GM13977 (cell line): Measurements from ENCODE around the gene WDR64.

Experiments used
- DNase-seq: peaks from one replicate; pipeline ENCODE4 v3.0.0; 2012; ENCODE audit warnings: low spot score
- CTCF ChIP-seq: IDR thresholded peaks from 2 replicates; pipeline ENCODE4 v1.5.1; 2012; ENCODE audit warnings: mild to moderate bottlenecking, control low read depth; ENCODE audit not compliant: insufficient read depth; ENCODE audit errors: extremely low read depth, missing control alignments
- in situ Hi-C: fragments of 300-500 bp; cut with MboI; formaldehyde crosslinking; loops from one replicate; pipeline ENCODE4 v1.12.0; 2022; ENCODE audit warnings: low sequenced_read_pairs, low pct_unique_long_range_greater_than_20kb, mixed read lengths, inconsistent platforms; ENCODE audit not compliant: unreplicated experiment

The WDR64 gene

GRCh38 chr1:241706257-241706656 lies 54.2 kb downstream of the WDR64 start:
- no peak for DNase-seq
- no peak for TF ChIP-seq CTCF
- in situ Hi-C loops: no loop called here

- in situ Hi-C loops: no loop called here
- no peak for TF ChIP-seq CTCF
- DNase-seq: no peak
These were observed 54.9 kb downstream of the WDR64 start for GRCh38 chr1:241706967-241707366.

- no peak for DNase-seq
- TF ChIP-seq CTCF: no peak
- in situ Hi-C loops: no loop called here
These were observed 55.4 kb downstream of the WDR64 start for GRCh38 chr1:241707442-241707841.

GRCh38 chr1:241711326-241711725 lies 59.2 kb downstream of the WDR64 start:
- DNase-seq: no peak

GRCh38 chr1:241713316-241713715 lies 61.2 kb downstream of the WDR64 start:
- DNase-seq: no peak
- TF ChIP-seq CTCF: no peak
- in situ Hi-C loops: no loop called here

More at GRCh38 chr1:241711326-241711725, 59.2 kb downstream of the WDR64 start:
- no peak for TF ChIP-seq CTCF
- in situ Hi-C loops: no loop called here

- no peak for TF ChIP-seq CTCF
- in situ Hi-C loops: no loop called here
- no peak for DNase-seq
These were observed 62.5 kb downstream of the WDR64 start for GRCh38 chr1:241714321-241715218.
